HCT116 (cell line): ENCODE data around the gene BHMT. TPM values are rescaled to one million over a fixed set of nuclear protein-coding genes. Genes with fewer than 3 reads are reported as not detected.

Source experiments
- ATAC-seq: fragments of 200-7000 bp; cut with Tn5 transposase; 2 replicates; pipeline ENCODE4 v1.9.1; 2020; ENCODE audit warnings: mild to moderate bottlenecking, moderate library complexity
- BruUV-seq: library from RNA; stranded (reverse); fragments of 400-500 nt; replicated peaks from 2 replicates; lab custom pipeline; 2021; lab: Mats Ljungman, UMichigan
- CTCF ChIA-PET: fragments of 300-600 bp; sonication (Branson Sonifier 250); formaldehyde crosslinking; loops from one replicate; lab custom pipeline; 2021; ENCODE audit warnings: antibody characterized with exemption; lab: Charles Lee
- POLR2A ChIA-PET: fragments of 300-600, 350-600 bp; sonication (Branson Sonifier 250); formaldehyde crosslinking; loops from one replicate; lab custom pipeline; 2021; ENCODE audit warnings: antibody characterized with exemption; lab: Charles Lee
- RAD21 ChIA-PET, 2 experiments: fragments of 300-600 bp; sonication (Branson Sonifier 250); formaldehyde crosslinking; loops; one replicate each; lab custom pipeline; 2023; ENCODE audit warnings: low total read pairs in 2 of 2; ENCODE audit not compliant: uncharacterized antibody in 2 of 2, unreplicated experiment in 2 of 2, low non-redundant PET in 1 of 2; lab: Charles Lee
- DNase-seq: peaks from one replicate; pipeline ENCODE4 v3.0.0-alpha.2; 2010; ENCODE audit warnings: low read depth, low spot score
- H2AFZ ChIP-seq: fragments of 200-600 bp; shearing (Covaris generic), sonication (generic); 2 replicates; pipeline ENCODE4 v1.6.1; 2017; ENCODE audit warnings: low read depth, mixed run types, mixed read lengths, antibody characterized with exemption, low read length; ENCODE audit not compliant: poor library complexity, severe bottlenecking
- H3K27ac ChIP-seq: 2 replicates; pipeline ENCODE4 v1.5.1; 2012; ENCODE audit warnings: low read depth, low read length
- H3K27me3 ChIP-seq: fragments of 200-600 bp; sonication (generic); 2 replicates; pipeline ENCODE4 v1.6.1; 2016; ENCODE audit warnings: mixed run types, low read length, mixed read lengths; ENCODE audit not compliant: insufficient read depth
- H3K36me3 ChIP-seq, 2 experiments: fragments of 200-500 bp in 1 of 2; fragments of 200-600 bp in 1 of 2; sonication (Bioruptor generic) in 1 of 2; sonication (generic) in 1 of 2; 2 replicates each; pipeline versions ENCODE4 v1.5.1 to v1.6.1; 2014 to 2016; ENCODE audit warnings: low read length in 2 of 2, inconsistent platforms in 1 of 2, mixed read lengths in 1 of 2, mixed run types in 1 of 2; ENCODE audit not compliant: insufficient read depth in 2 of 2, control insufficient read depth in 1 of 2
- H3K4me1 ChIP-seq, 2 experiments: fragments of 200-600 bp in 1 of 2; sonication (generic) in 1 of 2; 2 replicates each; pipeline versions ENCODE4 v1.5.1 to v1.6.1; 2012 to 2017; ENCODE audit warnings: low read length in 2 of 2, inconsistent platforms in 1 of 2, mild to moderate bottlenecking in 1 of 2, mixed read lengths in 1 of 2, mixed run types in 1 of 2, moderate library complexity in 1 of 2; ENCODE audit not compliant: insufficient read depth in 2 of 2, control insufficient read depth in 1 of 2
- H3K4me2 ChIP-seq: fragments of 200-600 bp; sonication (generic); 2 replicates; pipeline ENCODE4 v1.6.1; 2017; ENCODE audit warnings: mixed run types, low read length, mixed read lengths
- H3K4me3 ChIP-seq, 2 experiments: fragments of 200-600 bp in 1 of 2; sonication (generic) in 1 of 2; replicated peaks in 1 of 2; 2 replicates each; pipeline ENCODE4 v1.5.1; 2011 to 2016; ENCODE audit warnings: low read length in 2 of 2, control low read depth in 1 of 2, low read depth in 1 of 2, mild to moderate bottlenecking in 1 of 2, mixed read lengths in 1 of 2, mixed run types in 1 of 2
- H3K79me2 ChIP-seq: fragments of 200-600 bp; sonication (generic); 2 replicates; pipeline ENCODE4 v1.6.1; 2017; ENCODE audit warnings: mild to moderate bottlenecking, mixed run types, low read length, moderate library complexity, mixed read lengths; ENCODE audit not compliant: insufficient read depth
- H3K9ac ChIP-seq: fragments of 200-600 bp; sonication (generic); 2 replicates; pipeline ENCODE4 v1.6.1; 2016; ENCODE audit warnings: low read length, mixed read lengths
- H3K9me2 ChIP-seq: fragments of 200-600 bp; sonication (generic), shearing (Covaris generic); 2 replicates; pipeline ENCODE4 v1.6.1; 2017; ENCODE audit warnings: mixed run types, mild to moderate bottlenecking, moderate library complexity; ENCODE audit not compliant: insufficient read depth
- H3K9me3 ChIP-seq, 2 experiments: fragments of 200-500 bp in 1 of 2; fragments of 200-600 bp in 1 of 2; sonication (Bioruptor generic) in 1 of 2; sonication (generic) in 1 of 2; 2 replicates each; pipeline ENCODE4 v1.6.1; 2014 to 2017; ENCODE audit warnings: low read length in 2 of 2, mixed read lengths in 2 of 2, inconsistent platforms in 1 of 2, low read depth in 1 of 2, mild to moderate bottlenecking in 1 of 2, mixed run types in 1 of 2, moderate library complexity in 1 of 2; ENCODE audit not compliant: control insufficient read depth in 1 of 2, insufficient read depth in 1 of 2
- H4K20me1 ChIP-seq: fragments of 200-600 bp; sonication (generic), shearing (Covaris generic); 2 replicates; pipeline ENCODE4 v1.6.1; 2017; ENCODE audit warnings: mixed run types, mild to moderate bottlenecking, moderate library complexity; ENCODE audit not compliant: insufficient read depth
- CBX3 ChIP-seq: IDR thresholded peaks from 2 replicates; pipeline ENCODE4 v1.6.1; 2012; ENCODE audit warnings: low read depth
- EGR1 ChIP-seq: IDR thresholded peaks from 2 replicates; pipeline ENCODE4 v1.6.1; 2012; ENCODE audit warnings: low read depth
- FOSL1 ChIP-seq: IDR thresholded peaks from 2 replicates; pipeline ENCODE4 v1.6.1; 2012; ENCODE audit warnings: low read depth
- MAX ChIP-seq: IDR thresholded peaks from 2 replicates; pipeline ENCODE4 v1.6.1; 2012
- POLR2A ChIP-seq: IDR thresholded peaks from 2 replicates; pipeline ENCODE4 v1.7.0; 2011; ENCODE audit warnings: borderline replicate concordance; ENCODE audit not compliant: insufficient read depth, insufficient read length; ENCODE audit errors: extremely low read depth
- POLR2AphosphoS5 ChIP-seq: IDR thresholded peaks from 2 replicates; pipeline ENCODE4 v1.6.1; 2011; ENCODE audit warnings: mild to moderate bottlenecking, low read depth, low read length, moderate library complexity
- RAD21 ChIP-seq: IDR thresholded peaks from 2 replicates; pipeline ENCODE4 v1.6.1; 2012; ENCODE audit warnings: low read depth, mild to moderate bottlenecking
- SP1 ChIP-seq: IDR thresholded peaks from 2 replicates; pipeline ENCODE4 v1.6.1; 2012; ENCODE audit warnings: low read depth
- SRF ChIP-seq: IDR thresholded peaks from 2 replicates; pipeline ENCODE4 v1.6.1; 2012; ENCODE audit warnings: low read depth
- TCF7L2 ChIP-seq: IDR thresholded peaks from 2 replicates; pipeline ENCODE4 v1.7.0; 2011; ENCODE audit warnings: borderline replicate concordance, inconsistent platforms; ENCODE audit not compliant: insufficient read depth, insufficient read length; ENCODE audit errors: extremely low read depth
- YY1 ChIP-seq: IDR thresholded peaks from 2 replicates; pipeline ENCODE4 v1.6.1; 2011; ENCODE audit warnings: low read length, low read depth, moderate library complexity, mild to moderate bottlenecking; ENCODE audit not compliant: insufficient replicate concordance; ENCODE audit errors: extremely low read depth
- ZBTB33 ChIP-seq: IDR thresholded peaks from 2 replicates; pipeline ENCODE4 v1.6.1; 2011; ENCODE audit warnings: mild to moderate bottlenecking, low read length, moderate library complexity; ENCODE audit not compliant: insufficient replicate concordance; ENCODE audit errors: extremely low read depth
- ZFX ChIP-seq: fragments of 450-650 bp; IDR thresholded peaks from 2 replicates; pipeline ENCODE4 v1.6.1; 2017
- intact Hi-C: fragments of 100-400 bp; cut with micrococcal nuclease; formaldehyde crosslinking; loops from 2 replicates; pipeline ENCODE4 v1.10.0; 2022
- total RNA-seq: library from RNA; stranded (reverse); gene quantifications from one replicate; pipeline ENCODE4 v1.2.1, GENCODE V29; 2021; ENCODE audit not compliant: unreplicated experiment

Gene BHMT
- total RNA-seq, 1 experiment from 2014 or later: 0.44 TPM

GRCh38 chr5:79136618-79137017, 25.0 kb downstream of the BHMT start:
- Histone ChIP-seq H3K9me3 (peaks cover 3 to 10% of the 10 kb centered on the region in 2 experiments; a peak in 1 of 4 replicates), H3K9ac (no peak overlapping the region), H3K9me2 (no peaks in the 10 kb centered on the region), H3K4me2 (no peak overlapping the region), H3K36me3 (no peaks in the 10 kb centered on the region), H3K27me3 (no peaks in the 10 kb centered on the region), H3K4me1 (peaks cover 5 to 16% of the 10 kb centered on the region in 2 experiments; a peak in 3 of 4 replicates), H3K79me2 (no peaks in the 10 kb centered on the region), H3K27ac (no peak overlapping the region), H3K4me3 (no peak overlapping the region), H2AFZ (no peak overlapping the region), H4K20me1 (no peaks in the 10 kb centered on the region)
- TF ChIP-seq ZFX (no peak), POLR2AphosphoS5 (no peak), FOSL1 (no peak), EGR1 (no peak), MAX (no peak), CBX3 (no peak), POLR2A (no peak), SP1 (no peak), SRF (no peak), ZBTB33 (no peak), RAD21 (no peak), YY1 (no peak), TCF7L2 (no peak)
- ChIA-PET RAD21 (no interaction called here), CTCF (interaction anchor here (12.7 kb wide), 1 partner anchor 113 kb away, joined by 373 read pairs; no protein-coding TSS in a partner anchor), POLR2A (no interaction called here)
- BruUV-seq: no TSS peak
- intact Hi-C loops: loop anchor here (10.0 kb wide), 1 partner anchor 718 kb away; no protein-coding TSS in a partner anchor
- no peak for ATAC-seq
- DNase-seq: no peak
